ENCODE data around the gene LRSAM1.

- TF ChIP-seq CTCF (IDR thresholded peaks at IDR 0.05; ENCODE audit: control extremely low read depth in 1 of 3, insufficient read depth in 1 of 3, low read depth in 1 of 3, low read length in 3 of 3): no peak
- no peak for TF ChIP-seq TCF12 (IDR thresholded peaks at IDR 0.05; ENCODE audit: low read depth, low read length)
- TF ChIP-seq CHD1 (IDR thresholded peaks at IDR 0.05; ENCODE audit: low read depth, low read length): no peak
- TF ChIP-seq EP300 (IDR thresholded peaks at IDR 0.05; ENCODE audit: borderline replicate concordance in 1 of 2, low read depth in 2 of 2, low read length in 2 of 2): no peak
- TF ChIP-seq ATF3 (IDR thresholded peaks at IDR 0.05; ENCODE audit: insufficient read depth, low read depth, low read length): no peak
- no peak for TF ChIP-seq POLR2A (IDR thresholded peaks at IDR 0.05; ENCODE audit: control extremely low read depth in 1 of 2, low read depth in 2 of 2, low read length in 2 of 2)
- no peak for TF ChIP-seq GABPA (IDR thresholded peaks at IDR 0.05; ENCODE audit: borderline replicate concordance, insufficient read depth, low read length)
- no peak for TF ChIP-seq CREB1 (IDR thresholded peaks at IDR 0.05)
Measured at GRCh38 chr9:127497656-127498290, 46.5 kb downstream of the LRSAM1 start.

All from H1 (cell line).